DMS 273 treated with DMSO at 0.1 percent for 48 hours (cell line): Measurements from ENCODE around the gene IGFL4.

Source experiments
- DNase-seq: peaks from one replicate; lab custom pipeline; 2025; lab: John Stamatoyannopoulos, UW

IGFL4 gene

DNA sequence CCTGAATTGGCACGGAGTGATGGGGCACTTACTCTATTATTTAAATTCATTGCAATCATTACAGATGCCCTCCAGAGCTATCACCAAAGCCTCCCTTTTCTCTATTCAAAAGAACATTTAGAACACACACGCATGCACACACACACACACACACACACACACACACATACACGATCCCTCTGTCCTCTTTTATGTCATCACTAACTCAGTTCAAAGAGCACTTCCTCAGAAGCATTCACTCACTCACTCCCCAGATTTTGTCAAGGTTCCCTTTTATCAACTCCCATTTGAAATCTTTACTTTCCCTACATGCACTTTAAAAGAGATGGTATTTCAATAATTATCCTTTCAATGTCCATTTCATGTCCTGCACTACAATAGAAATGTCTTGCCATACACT is 22.4 kb upstream of the IGFL4 start:
- DNase-seq = no peak

DNA sequence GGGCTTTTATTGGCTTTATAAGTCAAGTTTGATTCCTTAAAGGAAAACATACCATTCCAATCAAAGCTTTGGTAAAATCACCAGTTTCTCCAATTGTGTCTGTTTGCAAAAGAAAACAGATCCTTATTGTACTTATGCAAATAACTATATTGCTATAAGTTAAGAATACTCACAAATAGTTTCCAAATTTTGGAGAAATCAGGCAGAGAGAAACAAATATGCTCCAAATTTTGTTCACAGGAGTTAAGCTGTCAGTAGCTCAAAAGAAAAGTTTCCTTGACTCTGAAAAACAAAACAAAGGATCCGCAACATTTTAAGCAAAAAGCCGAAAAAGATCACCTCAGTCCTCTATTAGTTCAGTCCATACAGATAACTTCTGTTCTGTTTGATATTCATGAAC is 19.2 kb upstream of the IGFL4 start:
- DNase-seq = no peak

DNA sequence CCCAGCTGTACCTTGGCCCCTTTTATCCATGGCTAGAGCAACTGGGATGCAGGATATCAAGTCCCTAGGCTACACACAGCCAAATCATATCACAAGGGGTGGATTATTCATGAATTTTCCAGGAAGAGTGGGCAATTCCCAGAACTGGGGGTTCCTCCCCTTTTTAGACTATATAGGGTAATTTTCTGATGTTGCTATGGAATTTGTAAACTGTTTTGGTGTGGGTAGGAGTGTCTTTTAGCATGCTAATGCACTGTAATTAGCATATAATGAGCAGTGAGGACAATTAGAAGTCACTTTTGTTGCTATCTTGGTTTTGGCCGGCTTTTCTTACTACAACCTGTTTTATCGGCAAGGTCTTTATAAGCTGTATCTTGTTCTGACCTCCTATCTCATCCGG is 18.0 kb upstream of the IGFL4 start:
- no peak for DNase-seq

DNA sequence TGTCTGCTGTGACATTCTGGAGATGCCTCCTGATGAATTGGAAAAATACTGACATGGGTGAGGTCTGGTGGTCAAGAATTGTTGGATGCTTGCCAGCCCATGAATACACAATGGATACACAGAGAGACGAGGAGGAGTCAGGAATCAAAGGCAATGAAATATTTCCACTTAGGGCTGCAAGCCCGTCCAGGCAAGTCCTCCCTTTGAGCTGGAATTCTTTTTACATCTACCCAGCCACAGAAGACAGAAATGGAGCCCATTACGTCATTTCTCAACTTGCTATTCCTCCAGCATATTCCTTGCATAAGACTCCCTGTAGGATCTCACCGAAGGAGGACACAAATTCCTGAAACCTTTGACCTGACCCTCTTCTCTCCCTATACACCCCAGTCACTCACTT is 15.7 kb upstream of the IGFL4 start:
- DNase-seq = no peak

DNA sequence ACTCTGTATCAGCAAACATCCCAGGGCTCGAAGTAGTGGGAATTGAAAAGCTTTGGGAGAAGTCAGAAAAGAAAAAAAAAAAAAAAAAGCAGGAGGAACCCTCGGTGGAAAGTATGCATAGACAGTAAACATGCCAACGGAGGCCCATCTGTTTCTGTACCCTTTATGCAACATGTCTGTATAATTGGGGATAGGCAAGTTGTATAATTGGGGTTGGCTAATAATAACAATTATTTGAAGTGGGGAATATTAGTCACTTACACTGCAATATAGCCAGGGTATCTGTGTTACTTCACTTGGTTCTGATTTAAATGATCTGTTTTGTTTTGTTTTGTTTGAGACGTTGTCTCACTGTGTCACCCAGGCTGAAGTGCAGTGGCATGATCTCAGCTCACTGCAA is 12.1 kb upstream of the IGFL4 start:
- DNase-seq = no peak

DNA sequence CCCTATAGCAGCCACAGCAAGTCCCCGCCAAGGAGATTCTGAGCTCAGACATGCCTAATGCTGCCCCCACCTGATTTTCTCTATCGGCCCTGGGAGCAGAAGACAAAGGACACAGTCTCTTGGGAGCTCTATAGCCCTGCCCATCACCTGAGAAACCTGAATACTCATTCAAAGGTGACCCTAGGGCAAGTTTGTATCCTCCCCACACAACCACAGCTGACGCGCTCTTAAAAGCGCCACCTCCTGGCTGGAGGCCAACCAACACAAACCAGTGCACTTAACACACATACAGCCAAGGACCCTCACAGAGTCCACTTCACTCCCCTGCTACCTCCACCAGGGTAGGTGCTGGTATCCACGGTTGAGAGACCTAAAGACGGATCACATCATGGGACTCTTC is 8.8 kb upstream of the IGFL4 start:
- DNase-seq = no peak

DNA sequence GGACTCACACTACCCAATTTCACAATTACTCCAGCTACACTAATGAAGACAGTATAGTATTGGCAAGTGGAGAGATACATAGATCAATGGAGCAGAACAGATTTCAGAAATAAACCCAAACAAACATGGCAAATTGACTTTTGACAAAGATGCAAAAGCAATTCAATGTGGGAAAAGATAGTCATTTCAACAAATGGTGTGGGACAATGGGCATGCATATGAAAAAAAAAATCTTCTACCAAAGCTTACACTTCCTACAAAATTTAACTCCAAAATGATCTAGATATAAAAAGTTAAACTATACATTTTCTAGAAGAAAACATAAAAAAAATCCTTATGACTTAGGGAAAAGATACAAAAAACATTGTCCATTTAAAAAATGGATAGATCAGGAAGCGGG is 2.7 kb upstream of the IGFL4 start:
- DNase-seq = no peak

DNA sequence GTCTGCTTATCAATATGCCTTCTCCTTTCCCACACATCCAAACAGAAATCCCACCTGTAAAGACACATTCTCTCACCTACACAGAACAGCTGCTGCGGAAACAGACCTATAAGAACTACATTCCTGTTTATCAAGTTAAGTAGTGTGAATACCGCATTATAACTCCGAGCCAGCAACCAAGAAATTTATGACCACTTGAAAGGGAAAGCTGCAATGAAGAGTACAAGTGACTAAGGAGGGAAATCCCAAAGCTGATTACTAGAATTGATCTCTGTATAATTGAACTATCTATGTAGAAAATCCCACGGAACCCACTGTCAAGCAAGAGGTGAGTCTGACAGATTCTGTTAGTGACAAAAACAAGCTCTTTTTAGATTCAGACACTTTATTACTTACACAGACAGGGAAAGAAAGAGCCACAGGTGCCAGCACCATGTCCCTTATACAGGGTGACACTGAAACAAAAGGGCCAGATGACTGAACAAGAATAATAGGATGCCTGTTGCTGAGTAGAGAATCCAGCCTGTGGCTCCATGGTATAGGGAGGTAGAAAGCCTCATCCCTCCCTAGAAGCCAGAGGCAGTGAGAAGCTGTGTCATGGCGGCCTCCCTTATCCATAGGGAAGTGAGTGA is 1.6 kb upstream of the IGFL4 start:
- DNase-seq = no peak

DNA sequence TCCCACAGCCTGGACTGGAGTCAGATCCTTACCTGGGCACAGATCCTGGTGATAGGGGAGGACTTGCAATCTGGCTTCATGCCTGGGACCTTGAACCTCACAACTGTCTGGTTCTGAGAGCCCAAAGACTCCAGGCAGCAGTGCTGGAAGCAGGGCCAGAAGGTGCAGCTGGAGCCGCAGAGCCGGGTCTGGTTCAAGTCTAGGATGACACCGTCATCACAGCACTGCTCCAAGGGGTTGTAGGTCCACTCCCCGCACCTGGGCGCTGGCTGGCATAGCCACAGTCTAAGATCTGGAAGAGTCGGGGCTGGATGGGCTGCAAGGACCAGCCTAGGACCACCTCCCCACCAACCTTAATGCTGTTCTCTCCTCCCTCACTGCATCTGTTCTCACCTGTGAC is 677 bp downstream of the IGFL4 start:
- DNase-seq = no peak

DNA sequence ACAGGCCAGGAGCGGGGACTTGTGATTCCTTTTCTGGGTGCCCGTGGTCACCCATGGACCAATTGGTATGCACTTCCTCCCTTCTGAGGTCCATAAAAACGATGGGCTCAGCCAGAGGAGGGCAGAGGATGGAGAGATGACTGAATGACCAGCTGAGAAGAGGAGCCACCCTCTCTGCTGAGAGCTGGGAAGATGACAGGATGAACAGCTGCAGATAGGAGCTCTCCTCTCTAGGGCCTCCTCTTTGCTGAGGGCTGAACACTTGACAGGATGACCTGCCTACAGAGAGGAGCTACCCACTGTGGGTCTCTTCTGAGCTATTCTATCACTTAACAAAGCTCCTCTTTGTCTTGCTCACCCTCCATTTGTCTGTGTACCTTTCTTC is 4.1 kb downstream of the IGFL4 start:
- DNase-seq = no peak

DNA sequence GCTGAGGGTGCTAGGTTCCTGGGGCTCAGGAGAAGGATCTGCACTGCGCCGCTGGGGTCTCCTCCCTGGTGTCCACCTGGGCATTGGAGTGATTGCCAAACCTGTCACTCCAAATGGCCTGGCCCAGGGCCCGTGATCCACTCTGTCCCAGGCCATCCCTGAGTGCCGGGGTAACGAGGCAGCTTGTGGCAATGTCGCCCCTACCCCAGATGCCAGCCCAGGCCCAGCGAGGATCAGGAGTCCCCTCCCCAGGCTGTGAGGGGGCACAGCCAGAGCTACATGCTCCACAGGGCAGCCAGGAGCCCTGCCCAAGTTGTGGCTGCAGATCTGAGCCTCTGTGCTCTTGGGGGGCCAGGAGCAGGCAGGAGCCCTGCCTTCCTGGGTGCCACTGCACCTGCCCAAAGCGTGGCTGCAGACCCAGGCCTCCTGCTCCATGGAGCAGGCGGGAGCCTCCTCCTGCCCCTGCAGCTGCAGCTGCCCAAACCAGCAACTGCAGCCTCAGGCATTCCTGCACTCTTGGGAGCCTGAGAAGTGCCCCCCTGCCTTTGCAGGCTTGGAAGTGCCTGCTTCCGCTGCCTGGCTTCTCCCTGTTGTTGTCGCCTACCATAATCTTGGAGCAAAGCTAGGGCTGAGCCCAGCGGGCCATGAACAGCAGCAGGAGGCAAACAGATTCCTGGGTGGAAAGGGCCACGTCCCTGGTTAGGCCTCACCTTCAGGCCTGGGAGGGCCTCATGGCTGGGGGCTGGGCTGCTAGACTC is 4.6 kb downstream of the IGFL4 start:
- DNase-seq = no peak

DNA sequence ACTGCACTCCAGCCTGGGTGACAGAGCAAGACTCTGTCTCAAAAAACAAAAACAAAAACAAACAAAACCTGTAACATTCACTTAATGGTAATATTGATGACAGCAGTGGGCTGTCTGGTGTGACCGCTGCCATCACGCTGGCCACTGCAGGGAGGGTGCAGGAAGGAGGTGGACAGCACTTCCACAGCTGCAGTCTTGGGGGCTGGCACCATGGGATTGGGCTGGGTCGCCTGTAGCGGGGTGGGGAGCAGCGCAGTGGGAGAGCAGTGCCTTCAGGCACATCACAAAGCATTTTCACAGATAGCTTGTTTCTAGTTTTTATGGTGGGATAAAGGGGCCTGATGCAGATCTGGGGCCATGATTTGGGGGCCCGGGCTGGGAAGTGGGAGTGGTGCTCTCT is 5.3 kb downstream of the IGFL4 start:
- no peak for DNase-seq

DNA sequence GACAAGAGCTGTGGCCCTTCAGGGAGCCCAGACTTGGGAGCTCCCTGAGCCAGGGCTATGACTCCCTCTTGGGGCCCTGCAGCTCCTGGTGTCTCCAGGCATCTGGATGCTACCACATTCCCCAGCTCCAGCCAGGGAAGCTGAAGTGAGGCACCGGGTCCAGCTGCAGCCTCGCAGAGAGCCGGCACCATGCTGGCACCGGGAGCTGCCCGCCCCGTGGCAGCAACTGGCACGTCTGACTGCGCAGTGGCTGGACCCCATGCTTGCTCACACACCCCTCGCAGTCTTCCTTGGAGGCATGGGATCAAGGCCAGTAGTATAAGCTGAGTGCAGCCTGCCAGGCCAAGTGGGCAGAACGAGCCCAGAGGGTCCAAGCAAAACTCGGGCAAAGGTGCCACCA is 7.4 kb downstream of the IGFL4 start:
- no peak for DNase-seq

DNA sequence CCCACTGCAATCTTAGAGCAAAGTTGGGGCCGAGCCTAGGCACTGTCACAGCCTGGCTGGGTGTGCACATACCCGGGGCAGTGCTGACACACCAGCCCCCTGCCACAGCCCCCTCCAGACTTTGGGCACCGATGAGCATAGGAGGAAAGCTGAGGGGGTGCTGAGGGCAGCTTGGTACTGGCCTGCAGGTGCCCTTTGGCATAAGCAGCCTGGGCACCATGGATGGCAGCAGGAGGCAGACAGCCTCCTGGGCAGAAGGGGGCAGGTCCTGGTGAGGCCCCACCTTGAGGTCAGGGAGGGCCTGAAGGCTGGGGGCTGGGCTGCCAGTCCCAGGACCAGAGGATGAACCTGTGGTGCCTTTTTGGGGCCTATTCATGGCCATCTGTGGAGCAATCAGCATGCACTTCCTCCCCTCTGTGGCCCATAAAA is 8.2 kb downstream of the IGFL4 start:
- no peak for DNase-seq

DNA sequence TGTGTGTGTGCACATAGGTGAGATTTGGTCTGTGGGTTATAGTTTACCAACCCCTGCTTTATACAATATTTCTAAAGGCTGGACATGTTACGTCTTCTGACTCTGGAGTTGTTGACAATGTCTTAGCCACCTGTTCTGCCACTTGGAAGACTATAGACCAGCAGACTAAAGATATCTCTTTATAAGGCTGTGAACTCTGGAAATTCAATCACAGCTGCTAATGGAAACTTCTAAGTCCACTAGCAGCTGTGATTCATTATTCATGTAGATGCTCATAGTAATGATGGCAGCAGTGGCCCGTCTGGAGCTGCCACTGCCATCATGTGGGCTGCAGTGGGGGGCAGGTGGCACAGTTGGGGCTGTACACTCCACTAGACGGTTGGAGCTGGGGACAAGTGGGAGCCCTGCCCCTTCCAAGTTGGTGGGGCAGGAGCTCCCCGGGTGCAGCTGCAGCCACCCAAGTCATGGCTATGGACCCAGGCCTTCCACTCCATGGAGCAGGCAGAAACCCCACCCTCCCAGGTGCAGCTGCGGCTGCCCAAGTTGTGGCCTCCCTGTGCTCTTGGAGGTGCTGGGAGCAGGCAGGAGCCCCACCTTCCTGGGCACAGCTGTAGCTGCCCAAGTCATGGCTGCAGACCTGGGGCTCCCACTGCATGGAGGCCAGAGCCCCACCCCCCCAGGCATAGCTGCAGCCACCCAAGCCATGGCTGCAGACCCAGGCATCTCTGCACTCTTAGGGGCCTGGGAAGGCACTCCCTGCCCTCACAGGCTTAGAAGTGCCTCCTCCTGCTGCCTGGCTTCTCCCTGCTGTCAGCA is 8.8 kb downstream of the IGFL4 start:
- DNase-seq = no peak

DNA sequence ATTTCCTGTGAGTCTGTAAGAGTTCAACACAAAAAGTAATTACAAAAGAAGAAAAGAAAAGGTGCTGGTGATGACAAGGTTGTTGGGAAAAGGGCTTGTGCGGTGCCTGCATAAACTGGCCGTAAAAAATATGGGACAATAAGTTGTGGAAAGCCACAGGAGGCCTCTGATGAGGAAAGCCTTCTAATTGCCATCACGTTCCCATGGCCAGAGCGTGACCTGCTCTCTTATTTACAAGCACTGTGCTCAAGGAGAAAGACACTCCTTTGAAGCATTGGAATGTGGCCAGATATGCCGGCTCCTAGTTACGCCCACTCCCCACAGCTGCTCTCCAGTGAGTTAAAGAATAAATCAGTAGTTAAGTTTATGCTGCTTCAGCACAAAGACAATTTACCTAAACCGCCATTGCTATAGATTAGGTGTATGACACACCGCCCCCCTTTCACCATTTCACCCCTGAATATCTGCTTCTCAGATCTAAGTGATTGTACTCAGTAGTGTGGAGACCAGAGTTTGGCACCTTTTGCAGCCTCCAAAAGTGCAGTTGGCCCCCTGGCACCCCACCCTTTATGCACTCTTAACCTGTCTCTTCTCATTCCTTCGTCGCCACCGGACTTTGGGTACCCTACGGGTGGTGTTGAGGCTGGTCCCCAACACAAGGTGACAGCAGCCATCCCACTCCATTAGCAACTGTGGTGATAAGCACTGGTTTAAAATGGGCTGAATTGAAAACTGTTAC is 9.8 kb downstream of the IGFL4 start:
- no peak for DNase-seq

DNA sequence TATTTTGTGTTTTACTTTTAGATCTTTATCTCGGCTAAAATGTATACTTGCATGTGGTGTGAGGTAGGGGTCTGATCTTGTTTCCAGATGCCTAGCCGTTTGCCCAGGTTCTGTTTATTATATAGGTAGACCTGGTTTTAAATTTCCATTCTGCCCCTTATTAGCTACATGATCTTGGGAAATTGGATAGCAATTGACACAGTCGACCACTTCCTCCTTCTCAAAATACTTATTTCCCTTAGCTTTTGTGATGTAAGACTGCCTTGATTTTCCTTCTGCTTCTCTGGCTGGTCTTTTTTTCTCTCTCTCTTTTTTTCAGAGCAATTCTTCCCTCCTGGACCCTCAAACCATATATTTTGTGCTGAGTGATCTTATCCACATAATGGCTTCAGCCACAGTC is 15.0 kb downstream of the IGFL4 start:
- DNase-seq = no peak

DNA sequence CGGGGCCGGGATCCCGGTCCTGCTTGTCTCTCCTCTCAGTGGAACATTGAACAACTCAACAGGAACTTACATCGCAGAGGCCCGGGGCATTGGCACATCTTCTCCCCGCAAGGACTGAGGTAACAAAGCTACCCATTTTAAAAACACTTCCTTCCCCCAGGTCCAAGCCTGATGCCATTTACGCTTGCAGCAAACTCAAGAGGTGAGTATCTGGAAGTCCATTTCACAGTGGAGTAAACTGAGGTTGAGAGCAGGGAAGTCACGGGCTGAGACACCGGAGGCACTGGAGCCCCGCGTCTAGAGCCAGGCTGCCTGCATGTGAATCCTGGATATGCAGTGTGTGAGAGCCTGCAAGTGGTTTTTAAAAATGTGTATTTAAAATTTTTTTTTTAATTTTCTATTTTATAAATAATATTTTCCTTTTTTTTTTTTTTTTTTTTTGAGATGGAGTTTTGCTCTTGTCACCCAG is 17.5 kb downstream of the IGFL4 start:
- no peak for DNase-seq

DNA sequence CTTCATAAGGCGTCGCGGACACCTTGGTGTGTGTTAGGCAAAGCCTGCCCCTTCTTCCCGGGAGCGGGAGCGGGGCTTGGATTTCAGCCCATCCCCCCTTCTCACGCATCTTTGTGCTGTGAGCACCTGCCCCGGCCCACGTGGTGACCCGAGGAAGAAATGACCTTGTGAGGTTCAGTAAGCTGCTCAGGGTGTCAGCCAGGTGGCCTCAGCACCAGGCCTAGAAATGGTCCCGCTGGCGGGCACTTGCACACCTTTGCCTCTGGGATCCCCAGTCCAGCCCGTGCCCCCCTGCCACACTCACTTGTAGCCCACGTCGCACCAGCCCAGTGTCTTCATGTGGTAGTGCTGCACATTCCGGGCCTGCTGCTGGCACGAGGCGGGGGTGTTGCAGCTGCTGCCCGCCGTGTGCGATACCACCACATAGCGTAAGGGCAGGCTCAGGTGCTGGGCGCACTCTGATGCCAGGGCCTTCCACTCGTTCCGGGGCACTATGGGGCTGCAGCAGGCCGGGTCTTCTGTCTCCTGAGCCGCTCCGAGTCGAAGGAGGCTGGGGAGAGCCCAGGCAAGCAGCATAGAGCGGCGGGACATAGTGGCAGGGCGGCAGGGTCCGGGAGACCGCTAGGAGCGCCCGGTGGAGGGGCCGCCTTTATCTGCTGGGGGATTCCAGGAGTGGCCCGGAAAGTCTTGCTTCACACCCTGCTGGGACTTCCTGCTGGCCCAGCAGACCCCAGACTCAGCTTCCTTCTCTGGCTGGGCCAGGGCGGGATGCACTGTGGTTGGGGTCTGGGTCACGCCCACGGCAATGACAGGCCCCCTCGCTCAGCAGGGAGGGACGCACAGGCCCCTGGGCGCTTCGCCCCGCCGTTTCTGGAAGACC is 18.1 kb downstream of the IGFL4 start, which contains the start of gene PGLYRP1:
Gene PGLYRP1, minus strand, starts transcription at position 623 of the 880 bp plus-strand sequence. Its CDS starts 32 bp downstream, at position 591.
- DNase-seq = no peak

DNA sequence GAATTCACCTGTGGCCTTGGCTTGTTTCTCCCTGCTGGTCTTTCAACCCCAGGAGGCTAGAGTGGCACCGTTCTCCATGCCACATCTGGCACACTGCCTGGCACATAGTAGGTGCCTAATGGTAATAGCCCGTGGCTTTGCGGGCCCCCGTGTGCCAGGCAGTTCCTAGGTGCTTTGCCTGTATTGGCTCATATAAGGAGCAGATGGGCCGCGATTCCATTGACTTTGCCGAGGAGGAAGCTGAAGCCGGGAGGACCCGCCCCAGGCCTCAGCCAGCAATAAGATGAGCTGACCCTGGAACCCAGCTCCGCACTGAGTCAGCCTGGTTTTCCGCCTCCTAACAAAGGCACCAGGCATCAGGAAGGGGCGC is 18.8 kb downstream of the IGFL4 start:
- no peak for DNase-seq

DNA sequence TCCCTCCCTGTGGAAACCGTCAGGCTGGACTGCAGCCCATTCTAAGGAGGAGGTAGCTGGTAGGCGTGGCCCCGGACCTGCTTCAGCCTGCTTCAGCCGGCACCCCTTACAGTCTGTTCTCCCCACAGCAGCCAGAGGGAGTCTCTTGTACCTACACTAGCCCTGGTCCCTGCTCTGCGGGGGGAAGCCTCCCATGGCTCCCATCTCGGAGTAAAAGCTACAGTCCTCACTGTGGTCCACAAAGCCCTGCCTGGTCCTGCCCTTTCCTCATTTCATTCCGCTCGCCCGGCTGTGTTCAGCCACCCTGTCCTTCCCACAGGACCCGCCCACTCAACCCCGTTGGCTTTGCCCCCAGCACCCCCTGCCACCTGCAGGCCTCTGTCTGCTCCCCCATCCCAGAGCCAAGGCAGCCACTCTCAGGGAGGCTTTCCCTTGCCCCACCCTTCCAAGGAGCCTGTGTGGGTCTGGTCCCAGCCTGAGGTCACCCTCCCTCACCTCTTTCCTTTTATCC is 19.2 kb downstream of the IGFL4 start:
- no peak for DNase-seq
